BE2C (cell line): Measurements from ENCODE around the gene RBM25.

Source experiments
- DNase-seq: peaks from one replicate; pipeline ENCODE4 v3.0.0-alpha.2; 2020
- H3K27me3 ChIP-seq: fragments of 250-450 bp; sonication (Bioruptor Pico); 2 replicates; pipeline ENCODE4 v1.5.1; 2020; ENCODE audit warnings: mild to moderate bottlenecking
- H3K36me3 ChIP-seq: fragments of 250-450 bp; sonication (Bioruptor Pico); 2 replicates; pipeline ENCODE4 v1.5.1; 2020; ENCODE audit warnings: mild to moderate bottlenecking
- H3K4me1 ChIP-seq: fragments of 250-450 bp; sonication (Bioruptor Pico); 2 replicates; pipeline ENCODE4 v1.5.1; 2020
- H3K4me3 ChIP-seq: 2 replicates; pipeline ENCODE4 v1.5.1; 2011; ENCODE audit warnings: low read depth, low read length
- H3K9me3 ChIP-seq: fragments of 250-450 bp; sonication (Bioruptor Pico); 2 replicates; pipeline ENCODE4 v1.5.1; 2020
- TF ChIP-seq, protein P1 (sequence below): IDR thresholded peaks from 2 replicates; pipeline ENCODE4 v1.5.1; 2012; ENCODE audit warnings: mild to moderate bottlenecking, low read depth, low read length

Gene RBM25

DNA sequence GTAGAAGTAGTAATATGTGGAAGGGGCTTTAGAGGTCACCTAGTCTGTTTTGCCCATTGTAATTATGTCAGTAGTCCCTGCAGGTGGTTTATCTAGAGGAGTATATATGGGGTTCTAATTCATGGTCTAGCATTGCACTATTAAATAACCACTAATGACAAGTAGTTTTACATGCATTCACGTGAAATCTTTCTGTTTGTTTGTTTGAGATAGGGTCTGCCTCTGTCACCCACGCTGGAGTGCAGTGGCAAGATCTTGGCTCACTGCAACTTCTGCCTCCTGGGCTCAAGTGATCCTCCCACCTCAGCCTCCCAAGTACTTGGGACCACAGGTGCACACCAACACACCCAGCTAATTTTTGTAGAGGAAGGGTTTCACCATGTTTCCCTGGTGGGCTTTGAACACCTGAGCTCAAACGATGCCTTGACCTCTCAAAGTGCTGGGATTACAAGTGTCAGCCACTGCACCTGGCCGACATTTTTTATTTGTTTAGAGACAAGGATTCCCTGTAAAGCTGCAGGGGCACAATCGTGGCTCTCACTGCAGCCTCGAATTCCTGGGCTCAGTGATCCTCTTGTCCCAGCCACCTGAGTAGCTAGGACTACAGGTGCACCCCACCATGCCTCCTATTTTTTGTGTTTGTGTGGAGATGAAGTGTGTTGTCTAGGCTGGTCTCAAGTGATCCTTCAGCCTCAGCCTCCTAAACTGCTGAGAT lies 66.0 kb downstream of the RBM25 start:
- 0 out of 2 replicates have a peak, but pooled peaks cover 4% of the 10 kb centered on the region for H3K4me1 ChIP-seq
- TF ChIP-seq, protein P1, sequence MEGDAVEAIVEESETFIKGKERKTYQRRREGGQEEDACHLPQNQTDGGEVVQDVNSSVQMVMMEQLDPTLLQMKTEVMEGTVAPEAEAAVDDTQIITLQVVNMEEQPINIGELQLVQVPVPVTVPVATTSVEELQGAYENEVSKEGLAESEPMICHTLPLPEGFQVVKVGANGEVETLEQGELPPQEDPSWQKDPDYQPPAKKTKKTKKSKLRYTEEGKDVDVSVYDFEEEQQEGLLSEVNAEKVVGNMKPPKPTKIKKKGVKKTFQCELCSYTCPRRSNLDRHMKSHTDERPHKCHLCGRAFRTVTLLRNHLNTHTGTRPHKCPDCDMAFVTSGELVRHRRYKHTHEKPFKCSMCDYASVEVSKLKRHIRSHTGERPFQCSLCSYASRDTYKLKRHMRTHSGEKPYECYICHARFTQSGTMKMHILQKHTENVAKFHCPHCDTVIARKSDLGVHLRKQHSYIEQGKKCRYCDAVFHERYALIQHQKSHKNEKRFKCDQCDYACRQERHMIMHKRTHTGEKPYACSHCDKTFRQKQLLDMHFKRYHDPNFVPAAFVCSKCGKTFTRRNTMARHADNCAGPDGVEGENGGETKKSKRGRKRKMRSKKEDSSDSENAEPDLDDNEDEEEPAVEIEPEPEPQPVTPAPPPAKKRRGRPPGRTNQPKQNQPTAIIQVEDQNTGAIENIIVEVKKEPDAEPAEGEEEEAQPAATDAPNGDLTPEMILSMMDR: no peak
- H3K36me3 ChIP-seq: peaks cover 32% of the 10 kb centered on the region
- DNase-seq: no peak
- H3K9me3 ChIP-seq: no peaks in the 10 kb centered on the region
- H3K4me3 ChIP-seq: no peak overlapping the region
- no peaks in the 10 kb centered on the region for H3K27me3 ChIP-seq

DNA sequence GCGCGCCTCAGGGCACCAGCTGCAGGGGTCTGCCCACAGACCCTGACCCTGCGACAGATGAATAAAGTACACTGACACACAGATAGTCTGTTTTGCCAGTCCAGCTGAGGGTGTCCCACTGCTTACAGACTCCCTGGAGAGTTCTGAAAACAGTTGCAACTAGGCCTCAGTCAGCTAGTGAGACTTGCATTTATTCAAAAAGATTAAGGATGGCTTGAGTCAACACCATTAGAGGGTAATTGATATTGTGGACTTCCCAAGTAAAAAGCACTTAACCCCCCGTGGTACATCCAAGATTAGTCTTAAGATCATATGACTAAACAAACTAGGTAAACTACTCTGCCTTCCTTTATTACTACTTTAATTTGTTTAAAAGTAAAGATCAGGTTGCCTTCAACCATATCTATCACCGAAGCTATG lies 66.8 kb downstream of the RBM25 start:
- Histone ChIP-seq H3K4me3 (no peak overlapping the region), H3K36me3 (peaks cover 23% of the 10 kb centered on the region), H3K4me1 (0 out of 2 replicates have a peak, but pooled peaks cover 1% of the 10 kb centered on the region), H3K9me3 (no peaks in the 10 kb centered on the region), H3K27me3 (no peaks in the 10 kb centered on the region)
- no peak for DNase-seq
- TF ChIP-seq, protein P1: no peak

DNA sequence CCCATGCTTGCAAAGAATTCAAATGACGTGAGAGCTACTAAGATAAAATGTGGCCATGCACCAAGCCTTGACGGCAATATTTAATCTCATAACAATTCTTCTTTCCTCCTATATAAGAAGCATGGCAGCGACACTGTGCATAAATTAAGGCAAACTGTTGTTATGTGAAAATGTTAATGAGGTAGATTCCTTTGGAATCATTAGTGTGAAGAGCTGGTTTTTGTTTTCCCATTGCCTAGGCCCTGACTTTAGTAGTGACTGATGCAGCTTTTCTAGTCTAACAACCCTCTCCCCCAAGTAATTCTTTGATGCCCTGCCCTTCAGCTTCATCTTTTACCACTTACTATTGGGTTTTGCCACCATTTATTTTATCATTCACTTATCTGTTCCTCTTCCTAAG lies 67.4 kb downstream of the RBM25 start:
- no peaks in the 10 kb centered on the region for H3K27me3 ChIP-seq
- H3K9me3 ChIP-seq: no peaks in the 10 kb centered on the region
- TF ChIP-seq, protein P1: no peak
- H3K36me3 ChIP-seq: peaks cover 17% of the 10 kb centered on the region
- H3K4me3 ChIP-seq: no peak overlapping the region
- no peaks in the 10 kb centered on the region for H3K4me1 ChIP-seq
- DNase-seq: no peak

DNA sequence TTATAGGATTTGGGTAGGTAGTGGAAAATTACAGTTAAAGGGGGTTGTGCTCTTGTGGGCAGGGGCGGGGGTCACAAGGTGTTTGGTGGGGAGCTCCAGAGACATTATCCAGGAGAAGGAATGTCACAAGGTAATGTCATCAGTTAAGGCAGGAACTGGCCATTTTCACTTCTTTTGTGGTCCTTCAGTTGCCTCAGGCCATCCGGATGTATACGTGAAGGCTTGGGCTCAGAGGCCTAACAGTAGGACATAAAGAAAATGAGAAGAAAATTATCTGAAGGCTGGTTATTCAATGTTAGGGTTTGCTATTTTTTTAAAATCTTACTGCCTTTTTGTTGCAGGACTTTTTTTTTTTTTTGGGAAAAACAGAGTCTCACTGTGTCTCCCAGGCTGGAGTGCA lies 75.5 kb downstream of the RBM25 start:
- no peak for DNase-seq
- TF ChIP-seq, protein P1: no peak
- Histone ChIP-seq H3K4me1 (no peaks in the 10 kb centered on the region; the same call in 1 of the 2 replicates), H3K27me3 (no peaks in the 10 kb centered on the region), H3K4me3 (no peak overlapping the region), H3K36me3 (no peaks in the 10 kb centered on the region), H3K9me3 (no peaks in the 10 kb centered on the region)

DNA sequence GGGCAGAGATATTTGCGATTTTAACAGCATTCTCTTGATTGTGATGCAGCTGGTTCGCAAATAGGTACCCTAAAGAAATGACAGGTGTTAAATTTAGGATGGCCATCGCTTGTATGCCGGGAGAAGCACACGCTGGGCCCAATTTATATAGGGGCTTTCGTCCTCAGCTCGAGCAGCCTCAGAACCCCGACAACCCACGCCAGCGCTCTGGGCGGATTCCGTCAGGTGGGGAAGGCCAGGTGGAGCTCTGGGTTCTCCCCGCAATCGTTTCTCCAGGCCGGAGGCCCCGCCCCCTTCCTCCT lies 77.7 kb downstream of the RBM25 start:
- Histone ChIP-seq H3K36me3 (no peaks in the 10 kb centered on the region), H3K4me3 (peak overlapping the region; percentile 91), H3K4me1 (no peaks in the 10 kb centered on the region; the same call in 1 of the 2 replicates), H3K27me3 (no peaks in the 10 kb centered on the region), H3K9me3 (no peaks in the 10 kb centered on the region)
- TF ChIP-seq, protein P1: no peak
- no peak for DNase-seq

DNA sequence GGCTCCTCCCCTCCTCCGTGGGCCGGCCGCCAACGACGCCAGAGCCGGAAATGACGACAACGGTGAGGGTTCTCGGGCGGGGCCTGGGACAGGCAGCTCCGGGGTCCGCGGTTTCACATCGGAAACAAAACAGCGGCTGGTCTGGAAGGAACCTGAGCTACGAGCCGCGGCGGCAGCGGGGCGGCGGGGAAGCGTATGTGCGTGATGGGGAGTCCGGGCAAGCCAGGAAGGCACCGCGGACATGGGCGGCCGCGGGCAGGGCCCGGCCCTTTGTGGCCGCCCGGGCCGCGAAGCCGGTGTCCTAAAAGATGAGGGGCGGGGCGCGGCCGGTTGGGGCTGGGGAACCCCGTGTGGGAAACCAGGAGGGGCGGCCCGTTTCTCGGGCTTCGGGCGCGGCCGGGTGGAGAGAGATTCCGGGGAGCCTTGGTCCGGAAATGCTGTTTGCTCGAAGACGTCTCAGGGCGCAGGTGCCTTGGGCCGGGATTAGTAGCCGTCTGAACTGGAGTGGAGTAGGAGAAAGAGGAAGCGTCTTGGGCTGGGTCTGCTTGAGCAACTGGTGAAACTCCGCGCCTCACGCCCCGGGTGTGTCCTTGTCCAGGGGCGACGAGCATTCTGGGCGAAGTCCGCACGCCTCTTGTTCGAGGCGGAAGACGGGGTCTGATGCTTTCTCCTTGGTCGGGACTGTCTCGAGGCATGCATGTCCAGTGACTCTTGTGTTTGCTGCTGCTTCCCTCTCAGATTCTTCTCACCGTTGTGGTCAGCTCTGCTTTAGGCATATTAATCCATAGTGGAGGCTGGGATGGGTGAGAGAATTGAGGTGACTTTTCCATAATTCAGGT lies 78.3 kb downstream of the RBM25 start, which contains the start of gene PSEN1:
Gene PSEN1 (plus strand): TSS at position 121 of the 839 bp plus-strand sequence. CDS start 11,513 bp downstream, outside the sequence.
- Histone ChIP-seq H3K4me1 (no peaks in the 10 kb centered on the region; the same call in 1 of the 2 replicates), H3K9me3 (no peaks in the 10 kb centered on the region), H3K4me3 (peak within 1 kb of the TSS; percentile 91), H3K36me3 (no peaks in the 10 kb centered on the region), H3K27me3 (no peaks in the 10 kb centered on the region)
- peak; percentile 97 for DNase-seq
- TF ChIP-seq, protein P1: no peak
